Mesenchymal stem cell (in vitro differentiated cells and primary cell): ENCODE results near the gene PIWIL1.

Source experiments
- DNase-seq: peaks from one replicate; pipeline ENCODE4 v3.0.0-alpha.2; 2013
- H2AFZ ChIP-seq: one replicate; pipeline ENCODE4 v1.6.1; 2013; ENCODE audit warnings: low read depth, mild to moderate bottlenecking, control low read depth, inconsistent platforms, low read length, moderate library complexity
- H2AK5ac ChIP-seq: 2 replicates; pipeline ENCODE4 v1.6.1; 2013; ENCODE audit warnings: low read length, moderate library complexity, mild to moderate bottlenecking, inconsistent platforms; ENCODE audit not compliant: severe bottlenecking
- H2BK120ac ChIP-seq: one replicate; pipeline ENCODE4 v1.6.1; 2013; ENCODE audit warnings: low read depth, mild to moderate bottlenecking, inconsistent platforms, low read length, moderate library complexity
- H2BK12ac ChIP-seq, 2 experiments: one replicate each; pipeline ENCODE4 v1.6.1; 2013; ENCODE audit warnings: inconsistent platforms in 2 of 2, low read length in 2 of 2, mild to moderate bottlenecking in 2 of 2, moderate library complexity in 2 of 2, control low read depth in 1 of 2
- H2BK15ac ChIP-seq: one replicate; pipeline ENCODE4 v1.6.1; 2013; ENCODE audit warnings: mild to moderate bottlenecking, low read depth, inconsistent platforms; ENCODE audit not compliant: poor library complexity, severe bottlenecking
- H2BK5ac ChIP-seq: 2 replicates; pipeline ENCODE4 v1.6.1; 2013; ENCODE audit warnings: low read depth, mild to moderate bottlenecking, low read length, control low read depth, inconsistent platforms; ENCODE audit not compliant: poor library complexity, severe bottlenecking
- H3K14ac ChIP-seq, 2 experiments: one replicate each; pipeline ENCODE4 v1.6.1; 2013; ENCODE audit warnings: inconsistent platforms in 2 of 2, low read length in 2 of 2, control low read depth in 1 of 2, mild to moderate bottlenecking in 1 of 2, moderate library complexity in 1 of 2
- H3K18ac ChIP-seq, 2 experiments: one replicate each; pipeline ENCODE4 v1.6.1; 2013; ENCODE audit warnings: inconsistent platforms in 2 of 2, low read length in 2 of 2, control low read depth in 1 of 2, low read depth in 1 of 2, mild to moderate bottlenecking in 1 of 2
- H3K23ac ChIP-seq, 2 experiments: one replicate each; pipeline ENCODE4 v1.6.1; 2013; ENCODE audit warnings: inconsistent platforms in 2 of 2, low read length in 2 of 2, mild to moderate bottlenecking in 2 of 2, moderate library complexity in 2 of 2, control low read depth in 1 of 2
- H3K27ac ChIP-seq: 2 replicates; pipeline ENCODE4 v1.5.1; 2013; ENCODE audit warnings: mild to moderate bottlenecking, moderate library complexity, low read length, control low read depth, inconsistent platforms; ENCODE audit not compliant: poor library complexity, severe bottlenecking
- H3K27me3 ChIP-seq, 2 experiments: 2 replicates each; pipeline versions ENCODE4 v1.6.1 to v1.7.0; 2013; ENCODE audit warnings: low read length in 2 of 2, mild to moderate bottlenecking in 2 of 2, moderate library complexity in 2 of 2, control low read depth in 1 of 2, inconsistent platforms in 1 of 2; ENCODE audit not compliant: control insufficient read depth in 1 of 2, insufficient read depth in 1 of 2
- H3K36me3 ChIP-seq, 2 experiments: 2 replicates each; pipeline versions ENCODE4 v1.6.1 to v1.7.0; 2013; ENCODE audit warnings: low read length in 2 of 2, control low read depth in 1 of 2, inconsistent platforms in 1 of 2, low read depth in 1 of 2, mild to moderate bottlenecking in 1 of 2; ENCODE audit not compliant: insufficient read depth in 2 of 2, control insufficient read depth in 1 of 2
- H3K4ac ChIP-seq, 2 experiments: one replicate each; pipeline ENCODE4 v1.6.1; 2013; ENCODE audit warnings: inconsistent platforms in 2 of 2, low read length in 2 of 2, mild to moderate bottlenecking in 2 of 2, moderate library complexity in 2 of 2, control low read depth in 1 of 2, low read depth in 1 of 2
- H3K4me1 ChIP-seq: 2 replicates; pipeline ENCODE4 v1.6.1; 2013; ENCODE audit warnings: low read depth, low read length, control low read depth; ENCODE audit not compliant: control insufficient read depth, insufficient read depth
- H3K4me2 ChIP-seq: 2 replicates; pipeline ENCODE4 v1.6.1; 2013; ENCODE audit warnings: low read length, mild to moderate bottlenecking, inconsistent platforms; ENCODE audit not compliant: poor library complexity, severe bottlenecking
- H3K4me3 ChIP-seq, 2 experiments: 2 replicates each; pipeline versions ENCODE4 v1.5.1 to v1.7.0; 2013; ENCODE audit warnings: low read length in 2 of 2, mild to moderate bottlenecking in 2 of 2, control low read depth in 1 of 2, low read depth in 1 of 2; ENCODE audit not compliant: insufficient read depth in 1 of 2
- H3K79me1 ChIP-seq: replicated peaks from 2 replicates; pipeline ENCODE4 v1.6.1; 2013; ENCODE audit warnings: mild to moderate bottlenecking, control low read depth, low read length, inconsistent platforms; ENCODE audit not compliant: poor library complexity, severe bottlenecking
- H3K9ac ChIP-seq: 2 replicates; pipeline ENCODE4 v1.7.0; 2013; ENCODE audit warnings: mild to moderate bottlenecking, low read length, moderate library complexity
- H3K9me3 ChIP-seq: 2 replicates; pipeline ENCODE4 v1.7.0; 2013; ENCODE audit warnings: mild to moderate bottlenecking, low read length; ENCODE audit not compliant: control insufficient read depth
- H4K8ac ChIP-seq: one replicate; pipeline ENCODE4 v1.6.1; 2013; ENCODE audit warnings: inconsistent platforms, mild to moderate bottlenecking, low read length, moderate library complexity
- H4K91ac ChIP-seq: one replicate; pipeline ENCODE4 v1.6.1; 2013; ENCODE audit warnings: mild to moderate bottlenecking, low read length, inconsistent platforms
- WGBS: methylation state at CpG from one replicate; pipeline ENCODE4 v1.1.7; 2013; ENCODE audit warnings: mixed read lengths; 5-methylcytosine and 5-hydroxymethylcytosine counted together

Gene PIWIL1

GRCh38 chr12:130298322-130299021, 39.2 kb upstream of the PIWIL1 start:
- no peak overlapping the region for H4K91ac ChIP-seq
- no peak overlapping the region for H3K27ac ChIP-seq
- no peak overlapping the region for H2BK15ac ChIP-seq
- H3K4me1 ChIP-seq: no peaks in the 10 kb centered on the region
- no peak overlapping the region for H3K9ac ChIP-seq
- no peak overlapping the region for H2AK5ac ChIP-seq
- no peaks in the 10 kb centered on the region for H3K79me1 ChIP-seq
- no peaks in the 10 kb centered on the region for H3K27me3 ChIP-seq
- no peak overlapping the region for H3K4me3 ChIP-seq
- no peak overlapping the region for H2BK5ac ChIP-seq
- no peak overlapping the region for H2BK12ac ChIP-seq
- peaks cover 10% of the 10 kb centered on the region for H3K9me3 ChIP-seq
- H2AFZ ChIP-seq: no peak overlapping the region
- no peak overlapping the region for H4K8ac ChIP-seq
- no peak overlapping the region for H3K4me2 ChIP-seq
- H3K14ac ChIP-seq: no peak overlapping the region
- no peak overlapping the region for H3K18ac ChIP-seq
- H2BK120ac ChIP-seq: no peak overlapping the region
- H3K23ac ChIP-seq: no peak overlapping the region
- WGBS: 56% methylated on average over 3 of the region's 5 CpGs
- H3K36me3 ChIP-seq: no peaks in the 10 kb centered on the region
- DNase-seq: no peak
- no peak overlapping the region for H3K4ac ChIP-seq

DNA sequence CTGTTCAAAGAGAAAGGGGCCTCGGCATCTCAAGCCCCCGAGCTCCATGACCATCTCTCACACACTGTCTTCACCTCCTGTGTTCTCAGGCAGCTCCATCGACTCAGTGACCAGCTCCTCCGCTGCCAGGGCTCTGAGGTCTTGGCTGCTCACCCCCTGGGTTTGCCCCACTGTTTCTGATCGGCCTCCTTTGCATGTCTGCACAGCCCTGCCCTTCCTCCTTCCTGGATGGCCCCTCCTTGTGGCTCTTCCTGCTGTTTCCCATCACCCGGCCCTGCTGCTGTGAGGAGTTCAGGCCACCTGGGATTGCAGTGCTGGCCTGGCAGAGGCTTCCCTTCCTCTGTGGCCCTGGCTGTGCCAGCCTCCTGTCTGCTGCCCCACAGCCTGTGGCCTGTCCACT, 38.1 kb upstream of the PIWIL1 start:
- Histone ChIP-seq H3K36me3 (no peaks in the 10 kb centered on the region), H3K9ac (no peak overlapping the region), H3K4ac (no peak overlapping the region), H3K23ac (no peak overlapping the region), H4K91ac (no peak overlapping the region), H2BK12ac (no peak overlapping the region), H2AK5ac (no peak overlapping the region), H3K9me3 (peaks cover 9% of the 10 kb centered on the region), H3K4me3 (no peak overlapping the region), H3K79me1 (no peaks in the 10 kb centered on the region), H2AFZ (no peak overlapping the region), H4K8ac (no peak overlapping the region), H3K18ac (no peak overlapping the region), H2BK15ac (no peak overlapping the region), H3K27me3 (no peaks in the 10 kb centered on the region), H2BK5ac (no peak overlapping the region), H3K4me2 (no peak overlapping the region), H3K14ac (no peak overlapping the region), H2BK120ac (no peak overlapping the region), H3K27ac (no peak overlapping the region), H3K4me1 (no peaks in the 10 kb centered on the region)
- 76% methylated on average over 6 of the region's 6 CpGs for WGBS
- no peak for DNase-seq

DNA sequence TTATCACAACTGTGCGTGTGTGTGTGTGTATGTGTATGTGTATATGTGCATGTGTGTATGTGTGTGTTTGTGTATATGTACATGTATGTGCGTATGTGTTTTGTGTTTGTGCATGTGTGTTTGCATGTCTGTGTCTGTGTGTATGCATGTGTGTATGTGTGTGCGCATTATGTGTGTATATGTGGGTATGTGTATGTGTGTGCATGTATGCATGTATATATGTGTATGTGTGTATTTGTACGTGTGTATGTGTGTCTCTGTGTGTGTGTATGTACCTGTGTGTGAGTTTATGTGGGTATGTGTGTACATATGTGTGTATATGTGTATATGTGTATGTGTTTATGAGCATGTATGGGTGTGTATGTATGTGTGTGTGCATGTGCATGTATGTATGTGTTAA, 37.6 kb upstream of the PIWIL1 start:
- no peak for DNase-seq
- Histone ChIP-seq H3K9ac (no peak overlapping the region), H3K79me1 (no peaks in the 10 kb centered on the region), H3K4me2 (no peak overlapping the region), H3K36me3 (no peaks in the 10 kb centered on the region), H4K8ac (no peak overlapping the region), H2BK120ac (no peak overlapping the region), H3K9me3 (peaks cover 6% of the 10 kb centered on the region), H3K18ac (no peak overlapping the region), H4K91ac (no peak overlapping the region), H2AFZ (no peak overlapping the region), H2BK5ac (no peak overlapping the region), H3K27ac (no peak overlapping the region), H3K27me3 (no peaks in the 10 kb centered on the region), H3K23ac (no peak overlapping the region), H2BK12ac (no peak overlapping the region), H3K4ac (no peak overlapping the region), H2AK5ac (no peak overlapping the region), H2BK15ac (no peak overlapping the region), H3K14ac (no peak overlapping the region), H3K4me1 (no peaks in the 10 kb centered on the region), H3K4me3 (no peak overlapping the region)
- WGBS: 65% methylated on average over 4 of the region's 4 CpGs

DNA sequence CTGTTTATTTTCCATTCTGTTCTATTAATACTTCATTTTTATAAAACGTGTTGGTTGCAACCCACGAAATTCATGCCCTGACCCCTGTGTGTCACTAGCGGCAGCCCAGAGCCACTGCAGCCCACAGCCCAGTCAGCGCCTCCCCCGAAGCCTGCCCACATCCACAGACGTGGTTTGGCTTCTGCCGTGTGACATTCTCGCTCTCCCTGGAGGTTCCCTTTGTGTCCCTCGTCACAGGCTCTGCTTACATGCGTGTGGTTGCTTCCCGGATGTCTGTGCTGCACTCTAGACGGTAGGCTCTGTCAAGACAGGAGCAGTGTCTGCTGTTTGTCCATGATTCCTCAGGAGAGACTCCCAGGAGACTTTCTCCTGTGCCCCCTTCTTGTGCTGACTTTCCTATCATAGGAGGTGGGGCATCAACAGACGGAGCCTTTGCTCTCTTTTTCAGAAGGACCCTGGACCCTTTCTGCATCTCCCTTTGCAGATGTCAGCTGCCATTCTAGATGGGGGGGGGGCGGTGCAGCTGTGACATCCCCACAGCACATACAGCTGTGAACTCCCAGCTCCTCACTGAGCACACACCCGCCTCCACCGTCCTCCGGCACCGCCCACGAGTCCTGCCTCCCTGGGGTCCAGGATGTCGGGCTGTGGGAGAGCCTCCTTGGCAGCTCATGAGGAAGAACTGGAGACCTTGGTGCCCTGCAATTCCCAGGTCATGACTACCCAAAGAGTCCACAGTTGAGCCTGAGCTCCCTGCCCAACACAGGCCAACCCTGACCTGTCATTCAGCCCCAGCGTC, 36.8 kb upstream of the PIWIL1 start:
- H3K27ac ChIP-seq: no peak overlapping the region
- no peaks in the 10 kb centered on the region for H3K36me3 ChIP-seq

More for the DNA sequence above, 36.8 kb upstream of the PIWIL1 start:
- no peak overlapping the region for H3K14ac ChIP-seq
- H3K9me3 ChIP-seq: peaks cover 4% of the 10 kb centered on the region
- no peak overlapping the region for H4K8ac ChIP-seq
- H3K79me1 ChIP-seq: no peaks in the 10 kb centered on the region
- 82% methylated on average over 21 of the region's 21 CpGs for WGBS
- H4K91ac ChIP-seq: no peak overlapping the region
- H3K9ac ChIP-seq: no peak overlapping the region
- H3K4me3 ChIP-seq: no peak overlapping the region
- H3K23ac ChIP-seq: no peak overlapping the region
- no peak overlapping the region for H2BK5ac ChIP-seq
- H3K18ac ChIP-seq: no peak overlapping the region
- H3K4me2 ChIP-seq: no peak overlapping the region
- H3K27me3 ChIP-seq: no peaks in the 10 kb centered on the region
- no peak overlapping the region for H2AK5ac ChIP-seq
- no peak overlapping the region for H2BK120ac ChIP-seq
- no peaks in the 10 kb centered on the region for H3K4me1 ChIP-seq
- no peak for DNase-seq
- no peak overlapping the region for H2AFZ ChIP-seq
- no peak overlapping the region for H2BK15ac ChIP-seq
- no peak overlapping the region for H3K4ac ChIP-seq
- H2BK12ac ChIP-seq: no peak overlapping the region
